ENCODE measurements around the gene SLC2A6.

DNA sequence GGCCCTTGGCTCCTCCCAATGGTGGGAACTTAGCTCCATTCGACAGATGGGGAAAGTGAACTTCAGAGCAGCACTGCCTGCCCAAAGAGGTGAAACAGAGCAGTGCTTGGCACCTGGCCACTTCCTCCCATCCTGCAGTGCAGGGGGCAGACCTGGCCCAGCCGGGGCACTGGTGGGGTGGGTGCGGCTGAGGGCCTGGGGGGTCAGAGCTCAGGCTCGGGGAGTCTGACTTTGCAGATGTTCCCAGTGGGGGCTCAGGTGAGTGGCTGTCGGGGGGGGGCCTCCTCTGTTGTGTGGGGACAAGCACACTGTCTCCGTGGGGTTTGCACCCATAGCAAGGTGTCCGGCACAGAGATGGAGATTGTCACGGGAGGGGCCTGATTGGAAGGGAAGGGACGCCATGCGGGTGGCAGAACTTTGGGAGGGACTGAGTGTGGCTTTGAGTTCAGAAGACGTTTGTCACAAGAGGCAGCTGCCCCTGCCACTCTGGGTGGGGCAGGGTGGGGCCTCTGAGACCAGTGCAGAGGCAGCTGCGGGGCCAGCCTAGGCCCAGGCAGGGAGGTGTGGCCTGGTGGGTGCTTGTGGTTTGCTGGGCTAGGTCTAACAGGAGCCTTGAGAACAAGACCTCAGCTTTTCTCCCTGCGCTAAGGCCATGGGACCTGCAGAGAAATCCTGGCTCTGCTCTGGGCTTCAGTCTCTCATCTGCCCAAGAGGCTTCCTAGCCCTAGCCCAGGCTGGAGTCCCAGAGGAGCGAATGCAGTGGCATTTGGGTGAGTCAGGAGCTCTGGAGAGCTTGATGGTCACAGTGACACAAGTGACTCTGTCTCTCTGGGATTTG, 43.4 kb upstream of the SLC2A6 start:
- TF ChIP-seq POLR2A (IDR thresholded peaks at IDR 0.05; ENCODE audit: low read depth, low read length) (no peak), TAF1 (IDR thresholded peaks at IDR 0.05; ENCODE audit: low read depth, low read length) (no peak), POLR2AphosphoS5 (IDR thresholded peaks at IDR 0.05; ENCODE audit: low read depth, low read length) (no peak), SPI1 (IDR thresholded peaks at IDR 0.05; ENCODE audit: low read depth, low read length) (no peak), PAX5 (IDR thresholded peaks at IDR 0.05; ENCODE audit: insufficient read depth, low read length, severe bottlenecking) (no peak), POU2F2 (IDR thresholded peaks at IDR 0.05; ENCODE audit: low read depth, low read length) (no peak)

All from GM12891 (cell line).